ENCODE measurements around the gene ZNF724.
"Not testable (repeated sequence)": the region's sequence is repeated elsewhere in the genome, so short reads cannot be mapped to it uniquely, and the experiment has no call there.

Gene ZNF724

DNA sequence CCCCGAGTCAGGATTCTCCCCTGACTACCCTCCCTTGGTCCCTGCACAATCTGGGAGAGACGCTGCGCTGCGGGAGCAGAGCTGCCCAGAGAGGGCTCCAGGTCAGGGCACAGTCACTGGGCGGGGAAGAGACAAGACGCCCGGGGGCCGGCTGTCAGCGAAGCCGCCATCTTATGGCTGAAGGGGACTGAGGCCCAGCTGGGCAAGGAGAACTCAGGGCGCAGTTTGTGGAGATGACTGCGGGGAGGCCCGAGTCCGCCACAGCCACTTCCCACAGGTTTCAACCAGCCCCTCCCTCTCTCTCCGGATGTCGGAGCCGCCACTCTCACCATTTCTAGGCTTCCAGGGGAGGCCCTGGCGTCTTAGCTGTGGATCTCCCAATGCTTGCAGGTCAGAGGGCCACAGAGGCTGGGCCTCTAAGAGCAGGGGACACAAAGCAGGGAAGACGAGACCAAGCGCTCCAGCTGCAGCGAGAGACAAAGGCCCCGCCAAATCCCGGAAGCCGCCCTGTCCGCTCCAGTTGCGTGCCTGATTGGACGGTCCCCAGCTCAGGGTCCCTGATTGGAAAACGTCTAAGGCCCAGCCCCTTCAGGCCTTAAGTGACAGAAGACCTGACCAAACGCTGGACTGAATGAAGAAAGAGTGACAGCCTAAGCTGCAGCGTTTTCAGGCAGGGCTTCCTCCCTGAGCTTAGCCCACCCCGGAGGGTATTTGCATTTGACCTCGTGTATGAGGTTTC, at the start of gene ZNF724:
TSS of gene ZNF724 (minus strand) at position 484 of the 739 bp plus-strand sequence. CDS start at position 332, 152 bp downstream.
- peak; percentile 76 to 89 for DNase-seq (ENCODE audit: low read depth in 1 of 2, low spot score in 1 of 2)

DNA sequence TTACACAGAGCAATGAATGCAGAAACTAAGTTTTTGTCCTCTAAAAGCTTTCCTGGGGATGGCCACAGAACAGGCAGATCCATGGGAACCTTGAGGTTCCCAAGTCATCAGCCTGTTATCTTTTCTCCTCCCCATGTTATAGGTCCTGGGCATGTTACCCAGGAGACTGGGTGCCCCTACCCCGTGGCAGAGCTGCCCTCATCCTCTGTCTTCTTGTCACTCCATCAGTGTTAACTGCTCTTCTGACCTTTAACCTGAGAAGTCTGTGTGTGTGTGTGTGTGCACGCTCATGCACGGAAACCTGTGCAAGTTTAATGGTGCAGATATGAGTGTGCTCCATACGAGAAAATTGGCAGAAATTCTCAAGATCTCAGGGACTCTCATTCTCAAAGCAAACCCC, 43.9 kb upstream of the ZNF724 start:
- no peak for DNase-seq (ENCODE audit: low read depth in 1 of 2, low spot score in 1 of 2)

DNA sequence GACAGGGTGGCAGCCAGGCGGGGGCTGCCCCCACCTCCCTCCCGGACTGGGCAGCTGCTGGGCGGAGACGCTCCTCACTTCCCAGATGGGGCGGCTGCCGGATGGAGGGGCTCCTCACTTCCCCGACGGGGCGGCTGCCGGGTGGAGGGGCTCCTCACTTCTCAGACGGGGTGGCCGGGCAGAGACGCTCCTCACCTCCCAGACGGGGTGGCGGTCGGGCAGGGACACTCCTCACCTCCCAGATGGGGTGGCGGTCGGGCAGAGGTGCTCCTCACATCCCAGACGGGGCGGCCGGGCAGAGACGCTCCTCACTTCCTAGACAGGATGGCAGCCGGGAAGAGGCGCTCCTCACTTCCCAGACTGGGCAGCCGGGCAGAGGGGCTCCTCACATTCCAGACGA, 39.8 kb upstream of the ZNF724 start:
- not testable (repeated sequence) for DNase-seq (ENCODE audit: low read depth in 1 of 2, low spot score in 1 of 2)

- no peak for DNase-seq (ENCODE audit: low read depth in 1 of 2, low spot score in 1 of 2)
Measured at GRCh38 chr19:23287620-23288019, 37.4 kb upstream of the ZNF724 start.

- no peak for DNase-seq (ENCODE audit: low read depth in 1 of 2, low spot score in 1 of 2)
Measured at GRCh38 chr19:23286477-23286876, 36.3 kb upstream of the ZNF724 start.

- DNase-seq (ENCODE audit: low read depth in 1 of 2, low spot score in 1 of 2) = no peak
Measured at GRCh38 chr19:23285948-23286347, 35.8 kb upstream of the ZNF724 start.

DNA sequence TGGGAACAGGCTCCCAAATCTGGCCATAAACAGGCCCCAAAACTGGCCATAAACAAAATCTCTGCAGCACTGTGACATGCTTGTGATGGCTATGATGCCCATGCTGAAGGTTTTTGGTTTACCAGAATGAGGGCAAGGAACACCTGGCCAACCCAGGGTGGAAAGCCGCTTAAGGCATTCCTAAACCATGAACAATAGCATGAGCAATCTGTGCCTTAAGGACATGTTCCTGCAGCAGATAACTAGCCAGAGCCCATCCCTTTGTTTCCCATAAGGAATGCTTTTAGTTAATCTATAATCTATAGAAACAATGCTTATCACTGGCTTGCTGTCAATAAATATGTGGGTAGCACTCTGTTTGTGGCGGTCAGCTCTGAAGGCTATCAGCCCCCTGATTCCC, 35.1 kb upstream of the ZNF724 start:
- not testable (repeated sequence) for DNase-seq (ENCODE audit: low read depth in 1 of 2, low spot score in 1 of 2)

DNA sequence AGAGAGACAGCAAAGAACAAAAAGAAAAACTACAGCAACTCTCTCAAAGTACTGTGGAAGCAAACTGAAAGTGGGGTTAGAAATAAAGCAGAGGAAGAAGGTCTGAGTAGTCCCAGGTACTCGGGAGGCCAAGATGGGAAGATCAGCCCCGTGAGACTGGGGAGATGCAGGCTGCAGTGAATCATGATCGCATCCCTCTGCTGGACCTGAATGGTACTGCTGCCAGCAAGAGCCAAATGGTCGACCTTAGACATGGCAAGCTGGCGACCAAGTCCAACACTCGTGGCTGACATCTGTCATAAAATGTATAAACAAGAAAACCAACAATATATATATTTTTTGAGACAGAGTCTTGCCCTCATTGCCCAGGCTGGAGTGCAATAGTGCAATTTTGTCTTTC, 33.7 kb upstream of the ZNF724 start:
- DNase-seq (ENCODE audit: low read depth in 1 of 2, low spot score in 1 of 2) = peak; percentile 38 to 46

GRCh38 chr19:23281663-23282276, 31.6 kb upstream of the ZNF724 start:
- DNase-seq (ENCODE audit: low read depth in 1 of 2, low spot score in 1 of 2) = no peak

GRCh38 chr19:23278118-23278517, 27.9 kb upstream of the ZNF724 start:
- not testable (repeated sequence) for DNase-seq (ENCODE audit: low read depth in 1 of 2, low spot score in 1 of 2)

DNA sequence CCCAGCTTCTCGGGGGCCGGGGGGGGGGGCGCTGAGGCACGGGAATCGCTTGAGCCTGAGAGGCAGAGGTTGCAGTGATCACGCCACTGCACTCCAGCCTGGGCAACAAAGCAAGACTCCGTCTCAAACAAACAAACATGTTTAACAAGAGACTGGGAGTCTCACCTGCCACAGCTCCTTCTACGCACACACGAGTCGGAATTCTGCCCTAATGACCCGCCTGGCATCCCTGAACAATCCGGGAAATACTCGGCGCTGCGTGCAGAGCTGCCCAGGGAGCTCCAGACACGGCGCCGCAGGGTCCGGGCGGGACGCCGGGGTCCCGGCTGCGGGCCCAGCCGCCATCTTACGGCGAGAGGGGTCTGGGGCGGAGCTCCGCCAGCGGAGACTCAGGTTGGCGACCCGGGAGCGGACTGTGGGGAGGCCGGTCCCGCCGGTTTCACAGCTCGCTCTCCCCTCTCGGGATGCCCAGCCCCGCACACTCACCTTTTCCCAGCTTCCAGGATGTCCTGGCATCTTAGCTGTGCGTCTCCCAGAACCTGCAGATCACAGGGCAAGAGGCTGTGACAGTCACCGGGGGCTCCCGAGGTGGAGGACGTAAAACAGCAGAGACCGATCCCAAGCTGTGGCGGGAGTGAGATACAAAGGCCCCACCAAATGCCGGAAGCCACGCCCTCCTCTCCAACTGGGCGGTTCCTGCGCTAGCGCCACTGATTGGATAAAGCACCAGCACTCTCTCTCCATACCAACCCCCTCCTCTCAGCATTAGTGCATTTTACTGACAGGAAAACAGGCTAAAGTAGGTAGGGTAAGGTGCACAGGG, 23.6 kb upstream of the ZNF724 start:
- DNase-seq (ENCODE audit: low read depth in 1 of 2, low spot score in 1 of 2) = peak; percentile 77 to 91

GRCh38 chr19:23273022-23273589, 22.9 kb upstream of the ZNF724 start:
- DNase-seq (ENCODE audit: low read depth in 1 of 2, low spot score in 1 of 2) = no peak

- DNase-seq (ENCODE audit: low read depth in 1 of 2, low spot score in 1 of 2) = no peak
Measured at GRCh38 chr19:23263870-23264590, 13.8 kb upstream of the ZNF724 start.

GRCh38 chr19:23263396-23263795, 13.2 kb upstream of the ZNF724 start:
- no peak for DNase-seq (ENCODE audit: low read depth in 1 of 2, low spot score in 1 of 2)

DNA sequence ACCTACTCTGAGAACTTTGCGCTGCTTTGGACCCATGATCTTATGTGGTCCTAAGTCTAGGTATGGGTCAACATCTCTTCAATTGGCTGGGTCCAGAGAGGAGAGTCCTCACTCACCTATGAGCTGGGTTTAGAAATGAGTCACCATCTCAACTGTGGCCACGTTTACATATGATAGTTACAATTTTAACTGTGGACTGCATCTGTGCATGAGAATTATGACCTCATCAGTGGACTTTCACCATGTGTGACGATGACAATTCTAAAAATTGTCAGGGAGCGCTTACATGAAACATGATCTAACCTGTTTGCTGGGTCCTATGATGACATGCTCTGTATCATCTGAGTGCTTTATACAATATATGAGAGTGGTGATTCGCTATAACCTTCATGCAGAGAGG, 12.7 kb upstream of the ZNF724 start:
- DNase-seq (ENCODE audit: low read depth in 1 of 2, low spot score in 1 of 2) = no peak

- no peak for DNase-seq (ENCODE audit: low read depth in 1 of 2, low spot score in 1 of 2)
Measured at GRCh38 chr19:23261496-23262020, 11.4 kb upstream of the ZNF724 start.

GRCh38 chr19:23260956-23261355, 10.8 kb upstream of the ZNF724 start:
- DNase-seq (ENCODE audit: low read depth in 1 of 2, low spot score in 1 of 2) = no peak

- no peak for DNase-seq (ENCODE audit: low read depth in 1 of 2, low spot score in 1 of 2)
Measured at GRCh38 chr19:23259961-23260360, 9.8 kb upstream of the ZNF724 start.

- DNase-seq (ENCODE audit: low read depth in 1 of 2, low spot score in 1 of 2) = no peak
Measured at GRCh38 chr19:23255700-23256099, 5.5 kb upstream of the ZNF724 start.

- no peak for DNase-seq (ENCODE audit: low read depth in 1 of 2, low spot score in 1 of 2)
Measured at GRCh38 chr19:23254141-23254910, 4.1 kb upstream of the ZNF724 start.
